H9 (cell line): ENCODE measurements around the gene HS6ST3. TPM values are rescaled to one million over a fixed set of nuclear protein-coding genes. Genes with fewer than 3 reads are reported as not detected.
A peak's percentile ranks its signal among the peaks of the same experiment; 100 is the strongest.

Experiments
- DNase-seq: peaks from one replicate; pipeline ENCODE4 v3.0.0-alpha.2; 2017
- H2AFZ ChIP-seq: one replicate; pipeline ENCODE4 v1.6.1; 2013; ENCODE audit warnings: mild to moderate bottlenecking, low read length, control low read depth, moderate library complexity
- H2AK5ac ChIP-seq: 2 replicates; pipeline ENCODE4 v1.6.1; 2013; ENCODE audit warnings: low read length, control low read depth, mixed read lengths; ENCODE audit not compliant: insufficient read length
- H2BK120ac ChIP-seq: one replicate; pipeline ENCODE4 v1.6.1; 2013; ENCODE audit warnings: low read depth, mild to moderate bottlenecking, low read length, control low read depth, inconsistent platforms; ENCODE audit not compliant: poor library complexity, severe bottlenecking
- H2BK12ac ChIP-seq: 2 replicates; pipeline ENCODE4 v1.6.1; 2013; ENCODE audit warnings: low read length, control low read depth, mixed read lengths, low read depth; ENCODE audit not compliant: insufficient read length
- H2BK15ac ChIP-seq: 2 replicates; pipeline ENCODE4 v1.6.1; 2013; ENCODE audit warnings: low read depth, low read length, control low read depth
- H2BK20ac ChIP-seq: one replicate; pipeline ENCODE4 v1.6.1; 2013; ENCODE audit warnings: low read depth, mild to moderate bottlenecking, low read length, control low read depth, inconsistent platforms; ENCODE audit not compliant: poor library complexity, severe bottlenecking
- H2BK5ac ChIP-seq: 2 replicates; pipeline ENCODE4 v1.6.1; 2013; ENCODE audit warnings: low read length, control low read depth, mixed read lengths; ENCODE audit not compliant: insufficient read length
- H3K14ac ChIP-seq: 2 replicates; pipeline ENCODE4 v1.6.1; 2013; ENCODE audit warnings: low read length, control low read depth; ENCODE audit not compliant: insufficient read depth
- H3K18ac ChIP-seq: 2 replicates; pipeline ENCODE4 v1.6.1; 2013; ENCODE audit warnings: low read depth, mild to moderate bottlenecking, mixed read lengths, low read length, control low read depth; ENCODE audit not compliant: insufficient read length
- H3K23ac ChIP-seq: 2 replicates; pipeline ENCODE4 v1.6.1; 2013; ENCODE audit warnings: low read length, control low read depth, mixed read lengths, low read depth; ENCODE audit not compliant: insufficient read length
- H3K23me2 ChIP-seq: 2 replicates; pipeline ENCODE4 v1.6.1; 2013; ENCODE audit warnings: low read depth, mild to moderate bottlenecking, mixed read lengths, low read length, control low read depth; ENCODE audit not compliant: insufficient read length, poor library complexity, severe bottlenecking
- H3K27ac ChIP-seq: 2 replicates; pipeline ENCODE4 v1.5.1; 2013; ENCODE audit warnings: low read length, control low read depth, mixed read lengths, low read depth; ENCODE audit not compliant: insufficient read length
- H3K27me3 ChIP-seq: 2 replicates; pipeline ENCODE4 v1.6.1; 2013; ENCODE audit warnings: low read length, control low read depth, inconsistent platforms; ENCODE audit not compliant: insufficient read depth
- H3K4ac ChIP-seq: 2 replicates; pipeline ENCODE4 v1.6.1; 2013; ENCODE audit warnings: low read depth, mild to moderate bottlenecking, control low read depth, inconsistent platforms, low read length, moderate library complexity
- H3K4me1 ChIP-seq: 2 replicates; pipeline ENCODE4 v1.6.1; 2013; ENCODE audit warnings: low read length, control low read depth, inconsistent platforms; ENCODE audit not compliant: insufficient read depth
- H3K4me2 ChIP-seq: 2 replicates; pipeline ENCODE4 v1.6.1; 2013; ENCODE audit warnings: low read length, control low read depth, mixed read lengths; ENCODE audit not compliant: insufficient read length, insufficient read depth
- H3K56ac ChIP-seq: 2 replicates; pipeline ENCODE4 v1.6.1; 2013; ENCODE audit warnings: low read depth, mild to moderate bottlenecking, mixed read lengths, low read length, control low read depth; ENCODE audit not compliant: insufficient read length
- H3K79me1 ChIP-seq: 2 replicates; pipeline ENCODE4 v1.6.1; 2013; ENCODE audit warnings: low read depth, mild to moderate bottlenecking, moderate library complexity, low read length, control low read depth, inconsistent platforms; ENCODE audit not compliant: insufficient read depth, poor library complexity, severe bottlenecking
- H3K79me2 ChIP-seq: 2 replicates; pipeline ENCODE4 v1.6.1; 2013; ENCODE audit warnings: low read length, control low read depth, inconsistent platforms; ENCODE audit not compliant: insufficient read depth
- H3K9ac ChIP-seq: 2 replicates; pipeline ENCODE4 v1.6.1; 2013; ENCODE audit warnings: low read length, control low read depth, mixed read lengths; ENCODE audit not compliant: insufficient read length; ENCODE audit errors: extremely low read depth
- H3K9me3 ChIP-seq: one replicate; pipeline ENCODE4 v1.6.1; 2013; ENCODE audit warnings: low read depth, low read length, inconsistent platforms; ENCODE audit not compliant: control insufficient read depth
- H3T11ph ChIP-seq: one replicate; pipeline ENCODE4 v1.6.1; 2013; ENCODE audit warnings: mild to moderate bottlenecking, low read length, control low read depth, inconsistent platforms
- H4K20me1 ChIP-seq: one replicate; pipeline ENCODE4 v1.6.1; 2013; ENCODE audit not compliant: control insufficient read depth, insufficient read length, insufficient read depth
- H4K5ac ChIP-seq: 2 replicates; pipeline ENCODE4 v1.6.1; 2013; ENCODE audit warnings: low read depth, mild to moderate bottlenecking, mixed read lengths, low read length, control low read depth; ENCODE audit not compliant: insufficient read length
- H4K8ac ChIP-seq: replicated peaks from 2 replicates; pipeline ENCODE4 v1.6.1; 2013; ENCODE audit warnings: low read length, control low read depth, mixed read lengths, low read depth; ENCODE audit not compliant: insufficient read length
- H4K91ac ChIP-seq: 2 replicates; pipeline ENCODE4 v1.6.1; 2013; ENCODE audit warnings: low read depth, mild to moderate bottlenecking, moderate library complexity, mixed read lengths, low read length, control low read depth; ENCODE audit not compliant: insufficient read length
- H3K27ac Mint-ChIP-seq, 3 experiments: 2 replicates in 2 of 3; 3 replicates in 1 of 3; pipeline ENCODE4 v1.8.0; 2020 to 2021; ENCODE audit warnings: mixed read lengths in 3 of 3, mild to moderate bottlenecking in 1 of 3, moderate library complexity in 1 of 3
- H3K27me3 Mint-ChIP-seq: 2 replicates; pipeline ENCODE4 v1.8.0; 2021; ENCODE audit warnings: low read depth, mild to moderate bottlenecking, moderate library complexity, mixed read lengths
- H3K36me3 Mint-ChIP-seq, 3 experiments: 2 replicates in 2 of 3; 3 replicates in 1 of 3; pipeline ENCODE4 v1.8.0; 2020 to 2021; ENCODE audit warnings: low read depth in 3 of 3, mixed read lengths in 3 of 3; ENCODE audit not compliant: insufficient read depth in 1 of 3
- H3K4me1 Mint-ChIP-seq, 2 experiments: 2 replicates each; pipeline ENCODE4 v1.8.0; 2020; ENCODE audit warnings: mixed read lengths in 2 of 2
- H3K4me3 Mint-ChIP-seq, 2 experiments: 2 replicates in 1 of 2; 3 replicates in 1 of 2; pipeline ENCODE4 v1.8.0; 2020 to 2021; ENCODE audit warnings: mild to moderate bottlenecking in 2 of 2, mixed read lengths in 2 of 2, moderate library complexity in 1 of 2
- H3K9me3 Mint-ChIP-seq, 2 experiments: 2 replicates in 1 of 2; 3 replicates in 1 of 2; pipeline ENCODE4 v1.8.0; 2020; ENCODE audit warnings: mild to moderate bottlenecking in 2 of 2, mixed read lengths in 2 of 2, moderate library complexity in 1 of 2
- WGBS: extraction: QIAGEN DNeasy Blood & Tissue Kit; methylation state at CpG from one replicate; pipeline ENCODE4 v1.1.7; 2013; ENCODE audit warnings: missing lambda C conversion rate, low lambda C conversion rate, mixed read lengths; ENCODE audit not compliant: insufficient read length; ENCODE audit errors: extremely low coverage; 5-methylcytosine and 5-hydroxymethylcytosine counted together
- total RNA-seq: library from RNA; stranded (reverse); gene quantifications from 2 replicates; pipeline ENCODE4 v1.2.1, GENCODE V29; 2021
- TF ChIP-seq, protein P1 (sequence below): fragments of 200-600 bp; sonication (generic); conservative IDR thresholded peaks from 3 replicates; pipeline ENCODE4 v1.8.0; 2021; ENCODE audit warnings: antibody characterized with exemption, mild to moderate bottlenecking

Gene HS6ST3
- total RNA-seq, 1 experiment from 2014 or later = 0.44 TPM

DNA sequence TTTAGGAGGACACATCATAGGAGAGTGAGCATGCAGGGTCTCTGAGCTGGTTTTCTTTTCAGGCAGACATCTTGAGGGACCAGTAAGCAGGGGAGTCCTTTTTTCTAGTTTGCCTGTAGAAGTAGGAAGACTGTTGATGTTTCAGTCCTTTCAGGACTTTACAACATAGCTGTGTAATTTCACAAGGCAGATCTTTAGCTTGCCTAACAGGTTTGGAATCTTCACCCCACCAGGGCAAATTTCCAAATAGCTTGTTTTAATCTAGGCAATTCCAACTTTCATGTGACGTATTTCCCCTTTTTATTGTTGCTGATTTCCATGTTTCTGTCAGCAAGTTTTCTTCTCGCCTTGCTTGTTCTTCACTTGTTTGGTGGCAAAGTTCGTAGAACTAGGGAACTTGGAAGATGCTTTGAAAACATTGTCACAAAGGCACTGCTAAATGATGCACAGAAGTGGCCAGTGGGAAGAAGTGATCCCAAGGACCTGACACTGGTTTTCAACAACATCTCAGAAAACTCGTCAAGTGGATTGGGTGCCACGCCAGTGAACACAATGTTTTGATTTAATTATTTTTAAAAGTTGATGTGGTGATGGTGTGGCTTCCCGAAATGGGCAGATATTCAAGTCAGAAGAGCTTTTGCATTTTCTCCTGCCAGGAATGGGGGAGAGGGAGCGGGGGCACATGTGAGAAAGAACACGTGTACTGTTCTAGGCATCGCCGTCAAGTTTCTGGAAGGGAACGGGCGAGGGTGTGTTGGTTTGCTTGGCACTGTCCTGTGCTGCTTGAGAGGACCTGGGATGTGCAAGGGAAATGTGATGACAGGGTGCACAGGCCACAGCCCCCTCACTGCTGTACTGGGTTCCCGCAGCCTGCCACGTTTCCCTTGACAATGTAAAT, 485.8 kb downstream of the HS6ST3 start:
- H3K14ac ChIP-seq = no peak overlapping the region
- H2BK120ac ChIP-seq = no peak overlapping the region
- H3K23ac ChIP-seq = no peak overlapping the region
- TF ChIP-seq, protein P1, sequence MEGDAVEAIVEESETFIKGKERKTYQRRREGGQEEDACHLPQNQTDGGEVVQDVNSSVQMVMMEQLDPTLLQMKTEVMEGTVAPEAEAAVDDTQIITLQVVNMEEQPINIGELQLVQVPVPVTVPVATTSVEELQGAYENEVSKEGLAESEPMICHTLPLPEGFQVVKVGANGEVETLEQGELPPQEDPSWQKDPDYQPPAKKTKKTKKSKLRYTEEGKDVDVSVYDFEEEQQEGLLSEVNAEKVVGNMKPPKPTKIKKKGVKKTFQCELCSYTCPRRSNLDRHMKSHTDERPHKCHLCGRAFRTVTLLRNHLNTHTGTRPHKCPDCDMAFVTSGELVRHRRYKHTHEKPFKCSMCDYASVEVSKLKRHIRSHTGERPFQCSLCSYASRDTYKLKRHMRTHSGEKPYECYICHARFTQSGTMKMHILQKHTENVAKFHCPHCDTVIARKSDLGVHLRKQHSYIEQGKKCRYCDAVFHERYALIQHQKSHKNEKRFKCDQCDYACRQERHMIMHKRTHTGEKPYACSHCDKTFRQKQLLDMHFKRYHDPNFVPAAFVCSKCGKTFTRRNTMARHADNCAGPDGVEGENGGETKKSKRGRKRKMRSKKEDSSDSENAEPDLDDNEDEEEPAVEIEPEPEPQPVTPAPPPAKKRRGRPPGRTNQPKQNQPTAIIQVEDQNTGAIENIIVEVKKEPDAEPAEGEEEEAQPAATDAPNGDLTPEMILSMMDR = no peak
- no peak overlapping the region for H4K8ac ChIP-seq
- H4K5ac ChIP-seq = no peak overlapping the region
- H3K27ac ChIP-seq = no peak overlapping the region
- no peaks in the 10 kb centered on the region for H3K79me1 ChIP-seq
- H2AFZ ChIP-seq = no peak overlapping the region
- H3K27ac Mint-ChIP-seq = peak overlapping the region in 1 of 3 experiments; percentile 77; a peak in 2 of 7 replicates
- no peaks in the 10 kb centered on the region for H3K4me1 Mint-ChIP-seq
- H3K9me3 Mint-ChIP-seq = no peaks in the 10 kb centered on the region
- no peaks in the 10 kb centered on the region for H3K9me3 ChIP-seq
- H4K91ac ChIP-seq = no peak overlapping the region
- H3K4me2 ChIP-seq = no peak overlapping the region
- H3T11ph ChIP-seq = no peak overlapping the region
- H3K27me3 Mint-ChIP-seq = no peaks in the 10 kb centered on the region
- WGBS = no CpG with 5 or more reads among the region's 14 CpGs
- H3K4me1 ChIP-seq = no peaks in the 10 kb centered on the region
- H3K18ac ChIP-seq = no peak overlapping the region
- DNase-seq = no peak
- no peak overlapping the region for H2BK15ac ChIP-seq
- no peaks in the 10 kb centered on the region for H3K23me2 ChIP-seq
- H2AK5ac ChIP-seq = no peak overlapping the region
- no peak overlapping the region for H3K56ac ChIP-seq
- no peak overlapping the region for H2BK5ac ChIP-seq
- no peak overlapping the region for H2BK12ac ChIP-seq
- H3K4ac ChIP-seq = no peak overlapping the region
- H3K4me3 Mint-ChIP-seq = no peak overlapping the region
- H4K20me1 ChIP-seq = no peaks in the 10 kb centered on the region
- H2BK20ac ChIP-seq = no peak overlapping the region
- H3K27me3 ChIP-seq = no peaks in the 10 kb centered on the region
- no peaks in the 10 kb centered on the region for H3K36me3 Mint-ChIP-seq
- H3K9ac ChIP-seq = no peak overlapping the region
- H3K79me2 ChIP-seq = no peaks in the 10 kb centered on the region
